ENCODE results near the gene FOXI3.
"Not testable (repeated sequence)": the region's sequence is repeated elsewhere in the genome, so short reads cannot be mapped to it uniquely, and the experiment has no call there.

The FOXI3 gene

GRCh38 chr2:88437010-88437409 lies 15.5 kb downstream of the FOXI3 start:
- DNase-seq: no peak

- no peak for DNase-seq
These were observed 22.6 kb downstream of the FOXI3 start for GRCh38 chr2:88429929-88430328.

GRCh38 chr2:88423733-88424132 lies 28.8 kb downstream of the FOXI3 start:
- no peak for DNase-seq

GRCh38 chr2:88419051-88419450 lies 33.4 kb downstream of the FOXI3 start:
- not testable (repeated sequence) for DNase-seq

- no peak for DNase-seq
These were observed 36.4 kb downstream of the FOXI3 start for GRCh38 chr2:88416016-88416663.

GRCh38 chr2:88408870-88409269 lies 43.6 kb downstream of the FOXI3 start:
- not testable (repeated sequence) for DNase-seq

GRCh38 chr2:88400037-88400767 lies 52.3 kb downstream of the FOXI3 start:
- no peak for DNase-seq

GRCh38 chr2:88398180-88398579 lies 54.3 kb downstream of the FOXI3 start:
- no peak for DNase-seq

All from T1000 (cell line).